H1 (cell line): Measurements from ENCODE around the gene TPP2. TPM values are rescaled to one million over a fixed set of nuclear protein-coding genes. Genes with fewer than 3 reads are reported as not detected.

Experiments
- SUZ12 ChIP-seq: fragments of 200-600 bp; sonication (generic); IDR thresholded peaks from 2 replicates; pipeline ENCODE4 v1.6.1; 2012; ENCODE audit warnings: mild to moderate bottlenecking, inconsistent platforms, low read length, moderate library complexity, mixed read lengths
- YY1 ChIP-seq: IDR thresholded peaks from 2 replicates; pipeline ENCODE4 v1.6.1; 2011; ENCODE audit warnings: low read depth, mild to moderate bottlenecking, low read length
- polyA plus RNA-seq, 7 experiments: library from polyadenylated mRNA; depleted of rRNA in 3 of 7; stranded (reverse) in 5 of 7; unstranded in 2 of 7; fragments of >200 nt in 5 of 7; fragments of 200-250 nt in 2 of 7; gene quantifications; 1 replicate in 5 of 7; 2 replicates in 1 of 7; 4 replicates in 1 of 7; pipeline versions ENCODE4 v1.2.1 to v1.2.3, GENCODE V29; 2011 to 2013; ENCODE audit warnings: missing spikeins in 2 of 7, mixed read lengths in 2 of 7
- total RNA-seq: library from RNA; stranded (reverse); fragmentation: NEBNext Ultra II Directional; extraction: Animal tissue kit (Norgen Biotek cat#: 25700); gene quantifications from 2 replicates; pipeline ENCODE4 v1.2.1, GENCODE V29; 2021
- TF ChIP-seq, protein P1 (sequence below): IDR thresholded peaks from 2 replicates; pipeline ENCODE4 v1.6.1; 2012; ENCODE audit warnings: inconsistent platforms

The TPP2 gene
- total and polyA plus RNA-seq, 2 of the 8 experiments (the other 6 are each of a cell fraction or from before 2014, with no cell fraction given): 15.9 to 85.7 TPM

DNA sequence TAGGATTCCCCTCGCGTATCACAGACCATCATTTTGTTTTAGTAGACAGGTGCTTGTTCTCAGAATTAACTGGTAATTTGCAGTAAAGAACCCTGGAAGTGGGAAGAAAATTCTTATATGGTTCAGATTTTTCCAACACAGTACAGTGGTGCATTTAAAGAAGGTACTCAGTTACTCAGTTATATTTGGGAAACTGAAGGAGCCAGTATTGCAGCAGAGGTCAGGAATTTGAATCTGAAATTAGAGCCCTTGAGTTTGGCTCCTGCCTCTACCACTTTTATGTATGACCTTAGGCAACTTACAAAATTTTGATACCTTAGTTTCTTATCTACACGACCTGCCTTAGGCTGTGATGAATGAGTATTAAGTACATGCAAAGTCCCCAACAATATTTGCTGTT lies 78.3 kb downstream of the TPP2 start (continued):
- TF ChIP-seq, protein P1, sequence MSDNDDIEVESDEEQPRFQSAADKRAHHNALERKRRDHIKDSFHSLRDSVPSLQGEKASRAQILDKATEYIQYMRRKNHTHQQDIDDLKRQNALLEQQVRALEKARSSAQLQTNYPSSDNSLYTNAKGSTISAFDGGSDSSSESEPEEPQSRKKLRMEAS: no peak
- TF ChIP-seq YY1: no peak
- TF ChIP-seq SUZ12: no peak
